Left cardiac atrium (tissue), 4 donors: ENCODE measurements around the gene OR52E8. TPM values are rescaled to one million over a fixed set of nuclear protein-coding genes. Genes with fewer than 3 reads are reported as not detected.

ENCODE experiments used
- ATAC-seq, 2 donors: fragments of 200-7000 bp; cut with Tn5 transposase; one replicate each; pipeline ENCODE4 v1.9.1; 2020; ENCODE audit warnings: mild to moderate bottlenecking in 2 of 2, moderate library complexity in 2 of 2
- DNase-seq: peaks from one replicate; pipeline ENCODE4 v3.0.0-alpha.2; 2020
- intact Hi-C, 2 donors: fragments of 100-400 bp; cut with DNase I; formaldehyde crosslinking; loops; one replicate each; pipeline versions ENCODE4 v1.14.1 to v1.15.1; 2022 to 2023
- total RNA-seq, 2 donors: library from RNA; stranded (reverse); fragmentation: NEBNext Ultra II Directional; extraction: Animal tissue kit (Norgen Biotek cat#: 25700); gene quantifications; one replicate each; pipeline ENCODE4 v1.2.1, GENCODE V29; 2021
- donor health status: DM: no; HTN: yes; CAD: no.
- donor health status: DM: no; HTN: yes; CAD: no; lungs with severe emphysema.
- donor health status: DM: yes; HTN: yes; CAD: no.
- donor health status: Dilated cardiomyopathy.

OR52E8 gene
- total RNA-seq, 2 donors from 2014 or later: not detected

GRCh38 chr11:5809905-5810795 is 47.3 kb downstream of the OR52E8 start:
- intact Hi-C loops: loop anchor here (2.0 to 5.0 kb wide), 4 partner anchors 333 to 1183 kb away; no protein-coding TSS in a partner anchor
- no peak for DNase-seq

GRCh38 chr11:5809122-5809519 is 48.4 kb downstream of the OR52E8 start:
- no peak for ATAC-seq
- DNase-seq: no peak
- intact Hi-C loops: loop anchor here (2.0 to 5.0 kb wide), 4 partner anchors 332 to 1182 kb away; no protein-coding TSS in a partner anchor

More at GRCh38 chr11:5809905-5810795, 47.3 kb downstream of the OR52E8 start:
- no peak for ATAC-seq

DNA sequence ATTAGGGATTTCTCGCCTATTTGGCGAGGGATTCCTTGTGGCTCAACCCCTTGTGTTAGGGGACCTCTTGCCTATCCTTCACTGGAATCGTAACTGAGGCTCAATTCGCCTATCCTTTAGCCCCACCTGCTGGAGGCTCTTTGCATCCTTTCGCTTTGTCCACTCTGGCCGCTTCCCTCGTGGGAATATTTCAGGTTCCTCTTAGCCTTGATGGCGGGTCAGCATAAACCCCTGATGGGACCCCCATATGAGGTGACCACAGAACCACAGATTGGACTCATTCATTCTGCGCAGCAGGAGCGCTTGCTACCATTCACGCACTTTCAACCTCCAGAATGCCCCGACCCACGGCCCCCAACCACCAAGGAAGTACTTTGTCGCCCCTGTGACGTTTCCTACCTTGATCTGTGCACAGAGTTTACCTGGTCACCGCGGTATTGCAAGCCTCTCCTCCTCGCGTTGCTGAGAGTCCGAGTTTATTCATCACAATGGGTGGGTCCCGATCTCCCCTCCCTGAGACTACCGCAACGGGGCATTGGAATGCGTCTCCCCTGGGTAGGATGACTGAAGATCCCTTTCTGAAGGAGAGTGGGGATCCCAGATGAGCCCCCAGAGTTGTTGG is 48.9 kb downstream of the OR52E8 start, which contains the start of gene OR52N2:
Gene OR52N2, plus strand, starts transcription at position 425 of the 622 bp plus-strand sequence. CDS start 11,412 bp downstream, outside the sequence.
- ATAC-seq: peak; percentile 94 to 97
- DNase-seq: peak; percentile 72
- intact Hi-C loops: loop anchor here (2.0 to 5.0 kb wide), 4 partner anchors 332 to 1181 kb away; no protein-coding TSS in a partner anchor

DNA sequence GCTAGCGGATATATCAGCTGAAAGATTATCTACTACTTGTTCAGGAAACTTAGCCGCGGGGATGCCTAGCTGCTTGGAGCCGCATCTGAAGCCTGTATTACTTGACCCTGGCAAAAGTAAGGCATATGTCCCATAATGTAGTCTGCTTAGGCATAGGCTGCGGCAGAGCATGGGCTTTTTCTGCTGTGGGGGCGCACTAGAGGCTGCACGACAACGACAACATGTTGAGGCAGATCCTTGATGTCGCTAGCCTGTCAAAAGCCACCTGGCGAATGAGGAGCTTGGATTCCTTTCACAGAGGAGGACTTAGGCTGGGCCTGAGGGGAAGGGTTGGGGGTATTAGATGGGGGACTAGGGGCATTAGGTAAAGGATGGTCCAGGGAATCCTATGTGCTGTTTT is 49.9 kb downstream of the OR52E8 start:
- ATAC-seq: no peak

More for the DNA sequence above, 49.9 kb downstream of the OR52E8 start:
- DNase-seq: no peak
- intact Hi-C loops: loop anchor here (5.0 kb wide), 3 partner anchors 335 to 1180 kb away; no protein-coding TSS in a partner anchor

Other genes starting within 250 kb of the OR52E8 start
- 1 to 10 TPM; 2.3 to 3.4 TPM for gene TRIM34, start 232.7 kb downstream of the OR52E8 start, total RNA-seq
- gene TRIM5, start 172.6 kb downstream of the OR52E8 start, total RNA-seq: 10 to 100 TPM; 14.2 to 14.8 TPM
- 10 to 100 TPM; 29.6 to 33.7 TPM for gene TRIM22, start 167.9 kb downstream of the OR52E8 start, total RNA-seq
- gene OR56B1, start 121.2 kb downstream of the OR52E8 start, total RNA-seq: not detected
- gene OR52N4, start 103.4 kb downstream of the OR52E8 start, total RNA-seq: not detected
- gene OR52N5, start 74.3 kb downstream of the OR52E8 start, total RNA-seq: not detected
- not detected for gene OR52N1, start 66.4 kb downstream of the OR52E8 start, total RNA-seq
- not detected for gene OR52N2, start 48.8 kb downstream of the OR52E8 start, total RNA-seq
- gene OR52E6, start 15.8 kb downstream of the OR52E8 start, total RNA-seq: not detected
- not detected for gene OR52E4, start 22.9 kb upstream of the OR52E8 start, total RNA-seq
- gene OR52E5, start 35.5 kb upstream of the OR52E8 start, total RNA-seq: not detected
- not detected for gene OR56A3, start 84.6 kb upstream of the OR52E8 start, total RNA-seq
- gene OR56A5, start 110.8 kb upstream of the OR52E8 start, total RNA-seq: not detected
- gene OR52L1, start 129.3 kb upstream of the OR52E8 start, total RNA-seq: not detected
- gene OR56A4, start 149.3 kb upstream of the OR52E8 start, total RNA-seq: not detected
- gene OR56A1, start 173.1 kb upstream of the OR52E8 start, total RNA-seq: not detected
- gene OR56B4, start 250.0 kb upstream of the OR52E8 start, total RNA-seq: not detected